HG03025 (cell line): ENCODE results near the gene TLR1.

ENCODE experiments used
- ATAC-seq: cut with Tn5 transposase; IDR thresholded peaks from one replicate; pipeline ENCODE4 v1.9.1; 2021; ENCODE audit warnings: mild to moderate bottlenecking, moderate library complexity; ENCODE audit not compliant: unreplicated experiment, low FRiP score

The TLR1 gene, protein sequence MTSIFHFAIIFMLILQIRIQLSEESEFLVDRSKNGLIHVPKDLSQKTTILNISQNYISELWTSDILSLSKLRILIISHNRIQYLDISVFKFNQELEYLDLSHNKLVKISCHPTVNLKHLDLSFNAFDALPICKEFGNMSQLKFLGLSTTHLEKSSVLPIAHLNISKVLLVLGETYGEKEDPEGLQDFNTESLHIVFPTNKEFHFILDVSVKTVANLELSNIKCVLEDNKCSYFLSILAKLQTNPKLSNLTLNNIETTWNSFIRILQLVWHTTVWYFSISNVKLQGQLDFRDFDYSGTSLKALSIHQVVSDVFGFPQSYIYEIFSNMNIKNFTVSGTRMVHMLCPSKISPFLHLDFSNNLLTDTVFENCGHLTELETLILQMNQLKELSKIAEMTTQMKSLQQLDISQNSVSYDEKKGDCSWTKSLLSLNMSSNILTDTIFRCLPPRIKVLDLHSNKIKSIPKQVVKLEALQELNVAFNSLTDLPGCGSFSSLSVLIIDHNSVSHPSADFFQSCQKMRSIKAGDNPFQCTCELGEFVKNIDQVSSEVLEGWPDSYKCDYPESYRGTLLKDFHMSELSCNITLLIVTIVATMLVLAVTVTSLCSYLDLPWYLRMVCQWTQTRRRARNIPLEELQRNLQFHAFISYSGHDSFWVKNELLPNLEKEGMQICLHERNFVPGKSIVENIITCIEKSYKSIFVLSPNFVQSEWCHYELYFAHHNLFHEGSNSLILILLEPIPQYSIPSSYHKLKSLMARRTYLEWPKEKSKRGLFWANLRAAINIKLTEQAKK

DNA sequence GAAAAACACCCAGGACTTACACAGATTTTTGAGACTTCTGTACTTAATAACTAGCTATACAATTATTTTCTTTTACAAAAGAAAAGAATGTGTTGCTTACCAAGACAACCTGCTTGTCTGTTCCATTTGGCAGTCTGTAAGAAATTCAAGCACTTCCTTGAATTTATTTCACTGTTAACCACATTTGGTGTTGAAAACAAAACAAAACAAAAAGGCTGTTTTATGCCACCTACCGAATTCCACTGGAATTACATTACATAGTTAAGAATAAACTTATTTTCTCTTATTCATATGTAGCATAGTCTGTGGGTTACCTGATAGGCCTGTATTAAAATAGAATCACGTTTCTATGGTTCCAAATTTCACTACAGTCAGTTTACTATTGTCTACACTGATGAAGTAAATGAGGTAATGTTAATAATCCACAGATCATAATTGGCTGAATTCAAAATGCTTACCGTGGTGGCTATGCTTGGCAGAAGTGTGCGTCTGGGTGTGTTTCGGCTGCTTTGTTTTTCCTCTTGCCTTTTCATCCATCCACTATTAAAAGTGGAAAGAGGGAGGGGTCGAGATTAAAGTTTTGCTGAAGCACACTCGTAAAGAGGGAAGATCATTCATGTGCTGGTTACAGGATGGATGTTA lies at the start of gene TLR1:
Gene TLR1 (minus strand): TSS at position 138 of the 642 bp plus-strand sequence. CDS start 5,960 bp downstream, outside the sequence.
- no peak for ATAC-seq

DNA sequence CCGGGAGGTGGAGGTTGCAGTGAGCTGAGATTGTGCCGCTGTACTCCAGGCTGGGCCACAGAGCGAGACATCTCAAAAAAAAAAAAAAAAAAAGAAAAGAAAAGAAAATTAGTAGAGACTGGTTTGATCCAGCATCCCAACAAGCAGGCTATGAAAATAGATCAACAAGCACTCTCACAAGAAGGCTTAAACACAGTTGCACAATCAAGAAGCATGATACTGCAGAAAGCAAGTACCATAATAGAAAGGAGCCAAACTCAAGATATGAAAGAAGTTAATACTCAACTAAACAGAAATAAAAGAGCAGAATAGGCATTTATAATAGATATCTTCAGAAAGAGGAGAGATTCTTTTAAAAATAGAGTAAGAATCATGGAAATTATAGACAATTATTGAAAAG lies 41.4 kb upstream of the TLR1 start:
- no peak for ATAC-seq

DNA sequence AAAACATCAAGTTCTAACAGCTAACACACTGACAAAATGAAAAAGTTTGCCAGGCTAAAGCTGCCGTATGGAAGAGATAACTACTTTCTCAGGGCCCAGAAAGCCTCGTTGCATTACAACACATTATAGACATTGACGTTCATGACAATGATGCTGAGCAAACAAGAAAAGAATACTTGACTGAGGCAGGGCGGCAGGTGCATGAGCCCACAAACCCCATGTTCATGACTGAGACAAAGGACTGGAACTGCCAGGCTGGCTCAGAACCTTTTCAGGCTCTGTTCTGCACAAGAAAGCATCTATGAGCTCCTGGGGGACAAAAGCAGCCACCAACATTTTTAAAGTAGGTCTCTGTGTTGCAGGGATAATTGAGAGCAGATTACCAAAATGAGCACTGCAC lies 38.4 kb upstream of the TLR1 start:
- no peak for ATAC-seq

DNA sequence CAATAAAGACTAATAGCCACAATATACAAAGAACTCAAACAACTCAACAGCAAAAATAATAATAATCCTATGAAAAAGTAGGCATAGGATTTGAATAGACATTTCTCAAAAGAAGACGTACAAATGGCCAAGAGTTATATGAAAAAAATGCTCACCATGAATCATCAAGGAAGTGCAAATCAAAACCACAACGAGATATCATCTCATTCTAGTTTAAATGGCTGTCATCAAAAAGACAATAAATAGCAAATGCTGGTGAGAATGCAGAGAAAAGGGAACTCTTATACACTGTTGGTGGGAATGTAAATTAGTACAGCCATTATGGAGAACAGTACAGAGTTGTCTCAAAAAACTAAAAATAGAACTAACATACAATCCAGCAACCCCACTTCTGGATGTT lies 33.3 kb upstream of the TLR1 start:
- no peak for ATAC-seq

DNA sequence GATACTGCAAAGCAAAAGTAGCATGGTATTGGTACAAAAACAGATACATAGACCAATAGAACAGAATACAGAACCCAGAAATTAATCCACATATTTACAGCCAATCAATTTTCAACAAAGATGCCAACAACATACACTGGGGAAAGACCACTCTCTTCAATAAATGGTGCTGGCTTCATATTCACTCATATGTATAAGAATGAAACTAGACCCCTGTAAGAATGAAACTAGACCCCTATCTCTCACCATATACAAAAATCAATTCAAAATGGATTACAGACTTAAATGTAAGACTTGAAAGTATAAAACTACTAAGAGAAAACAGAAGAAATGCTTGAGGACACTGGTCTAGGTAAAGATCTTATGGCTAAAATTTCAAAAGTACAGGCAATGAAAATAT lies 32.7 kb upstream of the TLR1 start:
- ATAC-seq, result no peak

DNA sequence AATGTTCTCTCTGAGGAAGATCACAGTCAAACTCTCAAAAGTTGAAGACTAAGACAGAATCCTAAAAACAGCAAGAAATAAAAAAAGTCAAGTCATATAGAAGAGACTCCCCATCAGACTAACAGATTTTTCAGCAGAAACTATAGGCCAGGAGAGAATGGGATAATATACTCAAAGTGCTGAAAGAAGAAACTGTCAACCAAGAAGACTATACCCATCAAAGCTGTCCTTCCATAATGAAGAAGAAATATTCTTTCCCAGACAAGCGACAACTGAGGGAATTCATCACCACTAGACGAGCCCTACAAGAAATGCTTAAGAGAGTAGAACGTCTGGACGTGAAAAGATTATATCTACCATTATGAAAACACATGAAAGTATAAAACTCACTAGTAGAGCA lies 30.0 kb upstream of the TLR1 start:
- no peak for ATAC-seq

DNA sequence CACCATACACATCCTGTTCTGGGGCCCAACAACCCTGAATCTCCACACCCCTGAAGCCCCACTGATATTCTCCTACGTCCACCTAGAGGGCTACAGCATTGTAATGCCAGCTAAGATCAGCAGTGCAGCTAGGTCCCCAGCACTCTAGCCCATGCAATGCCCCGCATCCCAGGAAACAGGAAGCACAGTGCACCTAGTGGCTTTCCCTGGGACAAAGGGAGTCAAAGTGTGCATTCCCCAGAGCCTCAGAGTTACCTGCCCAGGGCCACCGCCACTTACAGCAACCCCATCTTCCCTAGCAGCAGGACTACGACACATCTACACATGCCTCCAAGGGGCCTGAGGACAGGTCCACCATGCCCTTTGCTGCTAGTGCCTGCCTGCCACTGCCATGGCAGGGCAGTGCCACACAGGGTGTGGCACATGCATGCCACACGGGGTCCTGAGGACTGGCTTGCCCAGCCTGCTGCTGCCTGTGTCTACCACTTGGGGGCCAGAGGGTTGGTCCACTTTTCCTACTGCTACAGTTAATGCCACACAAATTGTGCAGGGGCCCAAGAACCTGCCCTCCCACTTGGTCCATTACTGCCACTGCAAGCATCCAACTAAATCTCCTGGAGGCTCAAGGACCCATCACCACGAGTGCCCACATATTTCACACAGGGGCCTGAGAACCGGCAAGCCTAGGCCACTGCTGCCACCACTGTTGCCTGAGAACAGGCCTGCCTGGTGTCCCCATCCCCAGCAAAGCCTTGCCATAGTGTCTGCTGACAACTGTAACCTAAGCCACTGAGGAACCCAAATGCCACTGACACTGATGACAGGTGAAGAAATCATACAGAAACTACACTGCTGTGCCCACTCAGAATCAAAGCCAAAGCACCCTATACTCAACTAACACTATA lies 28.3 kb upstream of the TLR1 start:
- no peak for ATAC-seq

DNA sequence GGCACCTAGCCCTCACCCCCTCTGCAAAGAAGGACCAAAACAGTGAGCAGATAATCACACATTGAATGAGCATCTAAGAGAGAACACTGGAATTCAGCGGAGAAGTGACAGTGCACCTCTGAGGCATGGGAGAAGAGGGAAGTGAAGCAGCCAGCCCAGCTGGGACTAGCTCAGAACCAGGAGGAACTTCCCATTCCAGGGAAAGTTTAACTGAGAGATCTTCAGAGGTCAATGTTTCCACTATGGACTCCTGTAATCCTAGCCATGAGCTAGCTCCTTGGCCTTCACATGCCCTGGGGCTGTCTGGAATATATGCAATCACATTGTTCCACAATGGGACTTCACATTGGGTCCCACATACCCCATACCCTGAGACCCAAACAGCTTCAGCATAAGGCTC lies 27.6 kb upstream of the TLR1 start:
- no peak for ATAC-seq

DNA sequence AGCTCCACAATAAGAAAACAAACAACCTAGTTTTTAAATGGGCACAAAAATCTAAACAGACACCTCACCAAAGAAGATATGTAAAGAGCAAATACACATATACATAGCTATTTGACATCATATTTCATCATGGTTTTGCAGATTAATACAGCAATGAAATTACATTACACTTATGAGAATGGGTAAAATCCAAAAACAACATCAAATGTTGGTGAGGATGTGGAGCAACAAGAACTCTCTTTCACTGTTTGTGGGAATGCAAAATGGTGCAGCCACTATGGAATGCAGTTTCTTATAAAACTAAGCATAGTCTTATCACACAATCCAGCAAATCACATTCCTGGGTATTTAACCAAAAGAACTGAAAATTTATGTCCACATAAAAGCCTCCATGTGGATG lies 27.1 kb upstream of the TLR1 start:
- no peak for ATAC-seq

DNA sequence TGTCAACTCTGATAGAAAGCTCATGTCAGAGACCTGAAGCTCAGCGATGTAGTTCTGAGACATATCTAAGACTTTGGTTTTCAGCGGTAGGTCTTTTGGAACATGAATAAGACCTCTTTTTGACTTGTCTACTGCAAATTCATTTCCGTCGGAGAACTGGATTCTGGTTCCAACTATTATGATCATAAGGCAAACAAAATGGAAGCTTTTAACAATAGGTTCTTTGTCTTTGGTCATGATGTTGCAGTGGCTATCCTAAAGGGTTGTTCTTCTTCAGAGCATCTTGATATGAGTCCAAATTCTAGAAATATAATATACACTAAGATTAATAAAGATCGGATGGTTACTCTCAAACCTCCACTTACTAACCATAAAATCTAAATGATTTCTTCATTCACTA lies 24.6 kb upstream of the TLR1 start:
- no peak for ATAC-seq

DNA sequence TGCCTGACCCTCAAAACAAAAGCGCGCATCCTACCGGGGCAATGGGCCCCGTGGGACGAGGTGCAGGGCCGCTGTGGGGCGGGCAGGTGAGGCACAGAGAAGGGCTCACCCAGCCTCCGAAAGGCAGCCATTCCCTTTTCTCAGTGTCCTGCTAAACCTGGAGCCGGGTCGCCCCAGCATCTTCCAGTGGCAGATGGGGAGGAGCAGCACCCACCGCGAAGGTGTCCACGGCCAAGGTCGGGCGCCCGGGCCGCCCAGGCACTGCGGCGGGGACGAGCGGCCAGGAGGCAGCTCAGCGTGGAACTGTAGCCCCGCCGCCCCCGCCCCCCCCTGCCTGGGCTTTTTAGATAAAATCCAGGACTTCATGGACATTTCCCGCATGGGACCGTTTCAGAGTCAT lies 19.2 kb upstream of the TLR1 start:
- ATAC-seq, result no peak

DNA sequence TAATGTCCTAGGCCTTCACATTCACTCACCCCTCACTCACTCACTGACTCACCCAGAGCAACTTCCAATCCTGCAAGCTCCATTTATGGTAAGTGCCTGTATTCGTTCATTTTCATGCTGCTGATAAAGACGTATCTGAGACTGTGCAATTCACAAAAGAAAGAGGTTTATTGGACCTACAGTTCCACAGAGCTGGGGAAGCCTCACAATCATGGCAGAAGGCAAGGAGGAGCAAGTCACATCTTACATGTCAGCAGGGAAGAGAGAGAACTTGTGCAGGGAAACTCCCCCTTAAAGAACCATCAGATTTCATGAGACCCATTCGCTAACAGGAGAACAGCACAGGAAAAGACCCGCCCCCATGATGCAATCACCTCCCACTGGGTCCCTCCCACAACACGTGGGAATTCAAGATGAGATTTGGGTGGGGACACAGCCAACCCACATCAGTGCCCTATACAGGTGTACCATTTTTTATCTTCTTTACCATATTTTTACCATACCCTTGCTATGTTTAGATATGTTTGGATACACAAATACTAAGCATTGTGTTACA lies 18.2 kb upstream of the TLR1 start:
- no peak for ATAC-seq

DNA sequence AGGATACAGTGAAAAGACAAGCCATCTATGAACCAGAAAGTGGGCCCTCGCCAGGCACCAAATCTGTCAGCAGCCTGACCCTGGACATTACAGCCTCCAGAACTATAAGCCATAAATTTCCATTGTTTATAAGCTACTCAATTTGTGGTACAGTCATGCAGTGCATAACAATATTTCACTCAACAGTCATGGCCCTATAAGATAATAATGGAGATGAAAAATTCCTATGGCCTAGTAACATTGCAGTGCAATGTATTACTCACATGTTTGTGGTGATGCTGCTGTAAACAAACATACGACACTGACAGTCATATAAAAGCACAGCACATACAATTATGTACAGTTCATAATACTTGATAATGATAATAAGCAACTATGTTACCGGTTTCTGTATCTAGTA lies 17.1 kb upstream of the TLR1 start:
- no peak for ATAC-seq

DNA sequence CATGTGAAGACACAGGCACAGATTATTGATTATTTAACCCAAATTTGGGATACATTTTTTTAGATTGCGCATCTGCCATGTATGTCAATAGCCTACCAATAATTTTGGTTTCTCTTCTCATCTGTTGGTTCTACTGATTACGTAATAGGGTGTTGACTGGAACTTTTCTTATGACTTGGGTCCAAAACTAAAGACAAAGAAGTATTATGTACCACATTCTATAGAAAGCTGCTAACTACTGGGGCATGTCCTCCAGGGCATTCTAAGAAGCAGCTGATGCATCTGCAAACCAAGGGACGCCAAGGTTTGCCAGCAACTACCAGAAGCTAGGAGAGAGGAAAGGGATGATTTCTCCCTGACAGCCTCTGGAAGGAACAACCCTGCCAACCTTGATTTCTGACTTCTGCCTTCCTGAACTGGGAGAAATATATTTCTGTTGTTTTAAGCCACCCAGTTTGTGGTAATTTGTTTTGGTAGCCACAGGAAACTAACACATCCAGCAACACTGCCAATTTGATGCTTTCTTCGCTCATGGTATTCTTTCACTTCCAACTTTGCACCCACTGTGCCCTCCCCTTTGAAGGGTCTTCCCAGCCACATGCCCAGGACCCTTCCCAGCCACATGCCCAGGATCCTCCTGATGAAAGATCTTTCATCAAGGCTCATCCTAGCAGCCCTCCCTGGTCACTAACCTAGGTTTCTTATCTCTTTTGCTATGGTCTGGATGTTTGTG lies 15.9 kb upstream of the TLR1 start:
- peak; percentile 47 for ATAC-seq

DNA sequence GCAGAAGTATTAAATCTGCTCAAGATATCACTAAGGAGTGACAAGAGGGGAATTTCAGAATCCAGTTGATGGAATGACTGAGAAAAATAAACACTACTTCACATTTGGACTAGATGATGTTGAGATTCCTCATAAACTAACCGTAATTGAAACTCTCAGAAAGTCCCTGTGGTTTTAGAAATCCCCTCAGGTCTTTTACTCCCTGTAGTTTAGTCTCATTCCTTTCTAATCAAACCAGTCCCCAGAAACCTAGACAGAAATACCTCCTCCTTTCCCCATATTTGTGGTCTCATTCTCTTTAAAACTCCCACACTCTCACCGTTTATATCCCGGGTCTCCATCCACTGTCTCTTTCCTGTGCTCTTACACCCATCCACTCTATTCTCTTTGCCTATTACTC lies 15.0 kb upstream of the TLR1 start:
- ATAC-seq, result no peak

DNA sequence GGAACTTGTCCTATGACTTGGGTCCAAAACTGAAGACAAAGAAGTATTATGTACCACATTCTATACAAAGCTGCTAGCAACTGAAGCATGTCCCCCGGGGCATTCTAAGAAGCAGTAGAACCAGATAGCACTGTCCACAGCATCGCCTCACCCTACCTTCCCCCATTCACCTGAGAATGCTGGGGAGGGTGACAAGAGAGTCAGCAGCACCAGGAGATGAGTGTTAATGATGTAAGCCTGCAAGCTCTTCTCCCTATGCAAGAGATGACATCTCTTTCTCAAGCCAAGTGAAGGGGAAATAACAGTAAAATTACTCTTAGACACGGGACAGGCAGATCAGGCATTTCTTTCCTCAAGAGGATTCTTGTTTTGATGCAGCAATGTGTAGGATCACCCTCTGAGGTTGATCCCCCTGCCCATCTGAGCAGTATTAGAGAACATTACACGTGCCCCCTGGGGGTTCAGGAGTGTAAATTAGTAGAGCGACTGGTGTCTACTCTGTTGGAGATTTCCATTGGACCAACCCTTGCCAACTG lies 13.9 kb upstream of the TLR1 start:
- ATAC-seq, result no peak

DNA sequence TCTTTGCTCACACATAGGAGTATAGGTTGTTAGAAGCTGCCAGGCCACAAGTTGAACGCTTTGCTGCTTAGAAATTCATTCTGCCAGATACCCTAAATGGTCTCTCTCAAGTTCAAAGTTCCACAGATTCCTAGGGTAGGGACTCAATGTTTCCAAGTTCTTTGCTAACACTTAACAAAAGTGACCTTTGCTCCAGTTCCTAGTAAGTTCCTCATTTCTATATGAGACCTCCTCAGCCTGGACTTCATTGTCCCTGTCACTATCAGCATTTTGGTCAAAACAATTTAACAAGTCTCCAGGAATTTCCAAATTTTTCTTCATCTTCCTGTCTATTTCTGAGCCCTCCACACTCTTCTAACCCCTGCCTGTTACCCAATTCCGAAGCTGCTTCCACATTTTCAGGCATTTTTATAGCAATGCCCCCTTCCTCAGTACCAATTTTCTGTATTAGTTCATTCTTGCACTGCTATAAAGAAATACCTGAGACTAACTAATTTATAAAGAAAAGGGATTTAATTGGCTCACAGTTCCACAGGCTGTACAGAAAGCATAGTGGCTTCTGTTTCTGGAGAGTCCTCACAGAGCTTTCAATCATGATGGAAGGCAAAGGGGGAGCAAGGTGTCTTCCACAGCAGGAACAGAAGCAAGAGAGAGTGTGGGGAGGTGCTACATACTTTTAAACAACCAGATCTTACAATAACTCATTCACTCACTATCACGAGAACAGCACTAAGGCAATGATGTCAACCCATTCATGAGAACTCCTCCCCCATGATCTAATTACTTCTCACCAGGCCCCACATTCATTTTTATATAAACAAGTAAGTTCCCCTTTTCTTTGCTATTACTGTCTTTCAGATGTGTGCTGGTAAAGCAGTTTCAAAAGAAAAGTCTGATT lies 11.5 kb upstream of the TLR1 start:
- ATAC-seq, result no peak

DNA sequence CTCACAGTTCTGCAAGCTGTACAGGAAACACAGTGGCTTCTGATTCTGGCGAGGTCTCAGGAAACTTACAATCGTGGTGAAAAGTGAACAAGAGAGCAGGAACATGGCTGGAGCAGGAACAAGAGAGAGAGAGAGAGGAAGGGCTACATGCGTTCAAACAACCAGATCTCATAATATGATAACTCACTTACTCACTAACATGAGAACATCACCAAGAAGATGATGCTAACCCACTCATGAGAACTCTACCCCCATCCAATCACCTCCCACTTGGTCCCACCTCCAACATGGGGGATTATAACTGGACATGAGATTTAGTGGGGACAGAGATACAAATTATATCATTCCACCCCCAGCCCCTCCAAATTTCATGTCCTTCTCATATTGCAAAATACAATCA lies 9.8 kb upstream of the TLR1 start:
- ATAC-seq, result no peak
